Karpas-422 (cell line): ENCODE results near the gene PTPRN. TPM values are rescaled to one million over a fixed set of nuclear protein-coding genes. Genes with fewer than 3 reads are reported as not detected.

ENCODE experiments used
- DNase-seq: peaks from one replicate; pipeline ENCODE4 v3.0.0-alpha.2; 2015
- H2AFZ ChIP-seq: fragments of 200-600 bp; sonication (generic); 2 replicates; pipeline ENCODE4 v1.6.1; 2014; ENCODE audit warnings: antibody characterized with exemption, low read length, mixed read lengths
- H3K27ac ChIP-seq: fragments of 200-600 bp; sonication (generic); 2 replicates; pipeline ENCODE4 v1.5.1; 2014; ENCODE audit warnings: mild to moderate bottlenecking, low read length, moderate library complexity
- H3K27me3 ChIP-seq: fragments of 200-600 bp; sonication (generic); 2 replicates; pipeline ENCODE4 v1.6.1; 2014; ENCODE audit warnings: low read length, mixed read lengths
- H3K36me3 ChIP-seq: fragments of 200-600 bp; sonication (generic); 2 replicates; pipeline ENCODE4 v1.6.1; 2014; ENCODE audit warnings: low read length, mixed read lengths; ENCODE audit not compliant: insufficient read depth
- H3K4me1 ChIP-seq: fragments of 200-600 bp; sonication (generic); 2 replicates; pipeline ENCODE4 v1.6.1; 2014; ENCODE audit warnings: mild to moderate bottlenecking, low read length, mixed read lengths
- H3K4me2 ChIP-seq: fragments of 200-600 bp; sonication (generic); 2 replicates; pipeline ENCODE4 v1.6.1; 2014; ENCODE audit warnings: low read length, low read depth, mild to moderate bottlenecking; ENCODE audit not compliant: poor library complexity, severe bottlenecking
- H3K4me3 ChIP-seq: fragments of 200-600 bp; sonication (generic); 2 replicates; pipeline ENCODE4 v1.5.1; 2014; ENCODE audit warnings: mild to moderate bottlenecking, antibody characterized with exemption, low read length, mixed read lengths
- H3K79me2 ChIP-seq: fragments of 200-600 bp; sonication (generic); 2 replicates; pipeline ENCODE4 v1.6.1; 2014; ENCODE audit warnings: mild to moderate bottlenecking, low read length, mixed read lengths
- H3K9ac ChIP-seq: fragments of 200-600 bp; sonication (generic); 2 replicates; pipeline ENCODE4 v1.6.0; 2014; ENCODE audit warnings: low read length
- H3K9me2 ChIP-seq: fragments of 200-600 bp; sonication (generic), shearing (Covaris generic); replicated peaks from 2 replicates; pipeline ENCODE4 v1.6.0; 2014; ENCODE audit warnings: mild to moderate bottlenecking, low read length, moderate library complexity; ENCODE audit not compliant: insufficient read depth
- H3K9me3 ChIP-seq: fragments of 300-700, 200-600 bp; sonication (generic); 2 replicates; pipeline ENCODE4 v1.6.1; 2014; ENCODE audit warnings: low read length, mixed read lengths
- H4K20me1 ChIP-seq: fragments of 200-600 bp; sonication (generic); 2 replicates; pipeline ENCODE4 v1.6.1; 2014; ENCODE audit warnings: mild to moderate bottlenecking, antibody characterized with exemption, low read length, low read depth; ENCODE audit not compliant: insufficient read depth
- total RNA-seq: library from RNA; depleted of rRNA; stranded (reverse); fragments of >200 nt; shearing (Covaris generic); gene quantifications from 2 replicates; pipeline ENCODE4 v1.2.3, GENCODE V29; 2014; ENCODE audit warnings: low replicate concordance

The PTPRN gene
- total RNA-seq, 1 experiment from 2014 or later, result not detected

DNA sequence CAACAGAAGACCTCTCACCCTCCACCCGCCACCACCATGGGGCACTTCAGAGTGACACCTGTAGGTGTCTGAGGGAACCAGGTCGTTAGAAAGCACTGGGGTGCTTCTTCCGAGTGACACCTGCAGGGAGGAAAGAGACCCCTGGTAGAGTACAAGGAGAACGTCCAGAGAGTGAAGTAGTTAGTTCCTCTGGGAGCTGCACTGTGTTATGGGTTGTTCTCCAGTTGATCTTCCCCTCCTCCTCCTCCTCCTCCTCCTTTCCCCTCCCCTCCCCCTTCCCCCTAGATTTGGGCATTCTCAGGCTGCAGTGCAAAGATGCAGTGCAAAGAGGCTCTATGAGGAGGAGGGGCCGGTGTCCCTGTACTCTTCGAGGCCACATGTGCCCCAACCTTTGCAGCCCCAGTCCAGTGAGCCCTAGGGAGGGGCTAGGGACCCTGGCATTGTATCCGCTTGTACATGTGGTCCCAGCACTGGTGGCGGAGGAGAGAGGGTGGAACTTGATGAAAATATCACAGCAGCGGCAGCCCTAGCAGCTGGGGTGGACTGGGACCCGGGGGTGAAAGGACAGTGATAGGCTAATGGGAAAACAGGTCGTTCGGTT is 29.2 kb downstream of the PTPRN start:
- no peak for DNase-seq
- Histone ChIP-seq H3K4me2 (peak overlapping the region; percentile 74), H2AFZ (peak overlapping the region; percentile 60; the same call in 1 of the 2 replicates)

GRCh38 chr2:219279151-219279915 is 29.9 kb downstream of the PTPRN start, which contains the start of gene DNAJB2:
DNAJB2 (plus strand) TSS chr2:219279366; CDS start chr2:219279834, 468 bp downstream.
- Histone ChIP-seq H3K4me1 (peaks cover 40% of the 10 kb centered on the region), H3K9me2 (no peaks in the 10 kb centered on the region), H3K36me3 (no peaks in the 10 kb centered on the region; the same call in 1 of the 2 replicates), H3K27me3 (no peaks in the 10 kb centered on the region), H3K9me3 (no peaks in the 10 kb centered on the region), H3K79me2 (no peaks in the 10 kb centered on the region), H3K9ac (peak within 1 kb of the TSS; percentile 91), H3K27ac (peak within 1 kb of the TSS; percentile 96), H3K4me3 (peak within 1 kb of the TSS; percentile 66), H4K20me1 (no peaks in the 10 kb centered on the region), H2AFZ (peak within 1 kb of the TSS; percentile 86; the same call in 1 of the 2 replicates), H3K4me2 (peak within 1 kb of the TSS; percentile 74)
- peak; percentile 99 for DNase-seq

More for the DNA sequence above, 29.2 kb downstream of the PTPRN start:
- no peaks in the 10 kb centered on the region for H3K27me3 ChIP-seq
- H3K79me2 ChIP-seq, result no peaks in the 10 kb centered on the region
- H3K9ac ChIP-seq, result peak overlapping the region; percentile 91
- peak overlapping the region; percentile 66 for H3K4me3 ChIP-seq
- no peaks in the 10 kb centered on the region for H3K9me2 ChIP-seq
- H4K20me1 ChIP-seq, result no peaks in the 10 kb centered on the region
- H3K36me3 ChIP-seq, result no peaks in the 10 kb centered on the region; the same call in 1 of the 2 replicates
- H3K9me3 ChIP-seq, result no peaks in the 10 kb centered on the region
- peak overlapping the region; percentile 96 for H3K27ac ChIP-seq
- peaks cover 40% of the 10 kb centered on the region for H3K4me1 ChIP-seq

- peak overlapping the region; percentile 76 for H3K9ac ChIP-seq
- H3K4me3 ChIP-seq, result peak overlapping the region; percentile 66
- H3K9me2 ChIP-seq, result no peaks in the 10 kb centered on the region
- 0 out of 2 replicates have a peak overlapping the region, but pooled peaks have one; percentile 86 for H2AFZ ChIP-seq
- no peaks in the 10 kb centered on the region for H3K79me2 ChIP-seq
- no peaks in the 10 kb centered on the region; the same call in 1 of the 2 replicates for H4K20me1 ChIP-seq
- peak overlapping the region; percentile 96 for H3K27ac ChIP-seq
- H3K9me3 ChIP-seq, result no peaks in the 10 kb centered on the region
- H3K4me2 ChIP-seq, result peak overlapping the region; percentile 74
- no peaks in the 10 kb centered on the region; the same call in 1 of the 2 replicates for H3K36me3 ChIP-seq
- peaks cover 40% of the 10 kb centered on the region for H3K4me1 ChIP-seq
- DNase-seq, result no peak
- no peaks in the 10 kb centered on the region for H3K27me3 ChIP-seq
Measured at GRCh38 chr2:219278655-219279150, 30.5 kb downstream of the PTPRN start.

- Histone ChIP-seq H3K4me3 (peak overlapping the region; percentile 66), H3K4me2 (peak overlapping the region; percentile 74), H3K79me2 (no peaks in the 10 kb centered on the region), H3K27me3 (no peaks in the 10 kb centered on the region), H3K4me1 (peaks cover 40% of the 10 kb centered on the region), H3K9me2 (no peaks in the 10 kb centered on the region), H3K36me3 (no peaks in the 10 kb centered on the region; the same call in 1 of the 2 replicates), H3K9me3 (no peaks in the 10 kb centered on the region), H2AFZ (peak overlapping the region; percentile 86), H4K20me1 (no peaks in the 10 kb centered on the region; the same call in 1 of the 2 replicates), H3K27ac (peak overlapping the region; percentile 96), H3K9ac (peak overlapping the region; percentile 76)
- DNase-seq, result peak; percentile 89
Measured at GRCh38 chr2:219277703-219278654, 31.2 kb downstream of the PTPRN start.

DNA sequence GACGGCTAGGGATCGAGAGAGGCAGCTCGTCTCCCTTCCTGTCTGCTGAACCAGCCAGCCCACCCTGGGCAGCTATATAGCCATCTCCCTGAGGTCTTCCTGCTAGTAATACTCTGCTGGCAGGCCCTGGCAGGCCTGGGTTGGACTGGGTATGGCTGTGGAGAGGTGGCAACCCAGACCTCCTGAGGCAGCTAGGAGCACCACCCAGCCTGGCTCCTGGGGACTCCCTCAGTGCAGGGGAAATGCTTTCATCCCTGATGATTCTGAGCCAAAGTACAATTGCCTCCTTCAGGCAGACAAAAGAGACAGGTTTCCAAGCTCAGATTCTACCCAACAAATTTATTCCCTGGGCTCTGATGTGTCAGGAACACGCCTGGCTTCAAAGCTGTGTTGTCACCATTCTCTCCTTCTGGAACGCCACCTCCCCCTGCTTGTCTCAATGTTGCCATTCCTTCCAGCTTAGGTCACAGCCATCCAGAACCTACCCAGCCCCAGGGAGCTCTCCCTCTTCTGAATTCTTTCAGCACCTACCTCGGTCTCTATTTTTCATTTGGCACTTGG is 34.8 kb downstream of the PTPRN start:
- H3K4me2 ChIP-seq, result no peak overlapping the region
- H3K9me2 ChIP-seq, result no peaks in the 10 kb centered on the region
- no peaks in the 10 kb centered on the region for H3K9me3 ChIP-seq
- no peak for DNase-seq
- no peaks in the 10 kb centered on the region for H3K27me3 ChIP-seq
- no peak overlapping the region for H3K27ac ChIP-seq
- H3K9ac ChIP-seq, result no peak overlapping the region
- peaks cover 4% of the 10 kb centered on the region; the same call in 1 of the 2 replicates for H4K20me1 ChIP-seq
- H3K79me2 ChIP-seq, result no peaks in the 10 kb centered on the region
- H2AFZ ChIP-seq, result no peak overlapping the region
- peaks cover 24% of the 10 kb centered on the region for H3K4me1 ChIP-seq
- H3K36me3 ChIP-seq, result no peaks in the 10 kb centered on the region
- no peak overlapping the region for H3K4me3 ChIP-seq

DNA sequence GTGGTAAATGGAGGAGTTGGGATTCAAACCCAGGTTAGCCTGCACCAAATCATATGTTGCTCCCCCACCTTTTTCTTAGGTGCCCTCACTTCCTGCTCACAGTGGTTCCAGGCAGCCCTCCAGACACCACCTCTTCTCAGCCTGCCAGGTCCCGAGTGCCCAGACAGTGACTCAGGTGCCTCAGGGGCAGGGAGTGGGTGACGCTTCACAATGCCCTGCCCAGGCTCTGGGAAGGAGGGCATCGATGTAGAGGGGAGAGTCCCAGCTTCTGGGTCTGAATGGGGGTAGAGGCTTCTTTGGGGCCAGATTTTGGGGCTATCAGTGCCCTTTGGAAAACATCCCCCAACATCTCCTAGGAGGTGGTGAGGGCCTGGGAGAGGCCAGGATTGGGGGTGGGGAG is 35.3 kb downstream of the PTPRN start:
- Histone ChIP-seq H4K20me1 (peaks cover 4% of the 10 kb centered on the region; the same call in 1 of the 2 replicates), H3K27ac (no peak overlapping the region), H3K9me3 (no peaks in the 10 kb centered on the region), H3K27me3 (no peaks in the 10 kb centered on the region), H3K79me2 (no peaks in the 10 kb centered on the region), H2AFZ (no peak overlapping the region), H3K9me2 (no peaks in the 10 kb centered on the region), H3K4me1 (peaks cover 21% of the 10 kb centered on the region), H3K9ac (no peak overlapping the region), H3K36me3 (no peaks in the 10 kb centered on the region), H3K4me2 (no peak overlapping the region), H3K4me3 (no peak overlapping the region)
- no peak for DNase-seq

GRCh38 chr2:219272995-219273394 is 36.2 kb downstream of the PTPRN start:
- H3K27ac ChIP-seq, result no peak overlapping the region
- no peak for DNase-seq
- no peaks in the 10 kb centered on the region for H3K36me3 ChIP-seq
- H4K20me1 ChIP-seq, result peaks cover 4% of the 10 kb centered on the region; the same call in 1 of the 2 replicates
- no peak overlapping the region for H3K4me3 ChIP-seq
- no peaks in the 10 kb centered on the region for H3K9me2 ChIP-seq
- H2AFZ ChIP-seq, result no peak overlapping the region
- H3K9ac ChIP-seq, result no peak overlapping the region
- no peaks in the 10 kb centered on the region for H3K79me2 ChIP-seq
- peaks cover 12% of the 10 kb centered on the region for H3K4me1 ChIP-seq
- no peaks in the 10 kb centered on the region for H3K27me3 ChIP-seq
- H3K9me3 ChIP-seq, result no peaks in the 10 kb centered on the region
- no peak overlapping the region for H3K4me2 ChIP-seq
